GM19455 (cell line): Measurements from ENCODE around the gene C13orf46.
"Not testable (repeated sequence)": the region's sequence is repeated elsewhere in the genome, so short reads cannot be mapped to it uniquely, and the experiment has no call there.

ENCODE experiments used
- ATAC-seq: cut with Tn5 transposase; IDR thresholded peaks from one replicate; pipeline ENCODE4 v1.9.1; 2021; ENCODE audit not compliant: unreplicated experiment

The C13orf46 gene

DNA sequence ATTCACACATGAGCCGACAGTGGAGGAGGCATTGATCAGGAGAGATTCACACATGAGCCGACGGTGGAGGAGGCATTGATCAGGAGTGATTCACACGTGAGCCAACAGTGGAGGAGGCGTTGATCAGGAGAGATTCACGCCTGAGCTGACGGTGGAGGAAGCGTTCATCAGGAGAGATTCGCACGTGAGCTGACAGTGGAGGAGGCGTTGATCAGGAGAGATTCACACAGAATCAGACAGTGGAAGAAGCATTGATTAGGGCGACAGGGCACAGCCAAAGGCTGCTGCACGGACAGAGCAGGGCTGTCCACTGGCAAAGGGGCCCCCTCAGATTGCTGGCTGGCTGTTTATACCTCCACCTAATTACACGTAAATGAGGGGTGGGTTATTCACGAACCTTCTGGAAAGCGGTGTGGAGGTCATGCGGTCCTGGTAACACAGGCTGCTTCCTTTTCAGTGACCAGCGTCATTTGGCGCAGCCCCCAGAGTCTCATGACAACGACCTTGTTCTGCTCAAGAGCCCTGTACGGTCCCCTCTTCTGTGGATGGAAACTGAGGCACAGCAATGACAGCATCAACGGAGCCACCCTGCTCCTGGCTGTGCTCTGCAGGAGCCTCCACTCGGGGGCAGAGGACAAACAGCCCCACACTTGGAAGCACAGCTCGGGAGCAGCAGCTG lies 59.4 kb downstream of the C13orf46 start:
- no peak for ATAC-seq

DNA sequence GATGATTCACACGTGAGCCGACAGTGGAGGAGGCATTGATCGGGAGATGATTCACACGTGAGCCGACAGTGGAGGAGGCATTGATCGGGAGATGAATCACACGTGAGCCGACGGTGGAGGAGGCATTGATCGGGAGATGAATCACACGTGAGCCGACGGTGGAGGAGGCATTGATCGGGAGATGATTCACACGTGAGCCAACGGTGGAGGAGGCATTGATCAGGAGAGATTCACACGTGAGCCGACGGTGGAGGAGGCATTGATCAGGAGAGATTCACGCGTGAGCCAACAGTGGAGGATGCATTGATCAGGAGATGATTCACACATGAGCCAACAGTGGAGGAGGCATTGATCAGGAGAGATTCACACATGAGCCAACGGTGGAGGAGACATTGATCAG lies 60.0 kb downstream of the C13orf46 start:
- not testable (repeated sequence) for ATAC-seq

DNA sequence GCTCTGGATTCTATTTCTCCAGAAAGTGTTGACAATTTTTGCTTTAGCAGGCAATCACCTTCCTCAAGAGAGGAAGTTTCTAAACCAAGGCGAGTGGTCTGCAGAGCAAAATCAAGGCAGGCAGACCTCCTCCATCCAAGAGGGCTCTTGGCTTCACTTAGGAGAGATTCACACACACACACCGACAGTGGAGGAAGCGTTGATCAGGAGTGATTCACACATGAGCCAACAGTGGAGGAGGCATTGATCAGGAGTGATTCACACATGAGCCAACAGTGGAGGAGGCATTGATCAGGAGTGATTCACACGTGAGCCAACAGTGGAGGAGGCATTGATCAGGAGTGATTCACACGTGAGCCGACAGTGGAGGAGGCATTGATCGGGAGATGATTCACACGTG lies 60.5 kb downstream of the C13orf46 start:
- not testable (repeated sequence) for ATAC-seq

DNA sequence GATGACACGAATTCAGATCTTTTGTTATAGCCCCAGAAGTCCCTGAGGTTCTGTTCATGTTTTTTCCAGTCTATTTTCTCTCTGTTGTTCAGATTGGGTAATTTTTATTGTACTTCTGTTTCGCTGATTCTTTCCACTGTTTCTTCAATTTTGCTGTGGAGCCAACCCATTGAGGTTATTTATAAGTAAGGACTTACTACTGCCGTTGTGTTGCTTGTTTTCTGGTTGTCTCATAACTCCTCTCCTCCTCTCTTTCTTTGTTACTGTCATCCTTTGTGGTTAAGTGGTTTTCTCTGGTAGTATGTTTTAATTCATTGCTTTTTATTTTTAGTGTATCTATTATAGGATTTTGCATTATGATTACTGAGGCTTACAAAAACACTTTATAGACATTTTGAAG lies 61.3 kb downstream of the C13orf46 start:
- no peak for ATAC-seq

DNA sequence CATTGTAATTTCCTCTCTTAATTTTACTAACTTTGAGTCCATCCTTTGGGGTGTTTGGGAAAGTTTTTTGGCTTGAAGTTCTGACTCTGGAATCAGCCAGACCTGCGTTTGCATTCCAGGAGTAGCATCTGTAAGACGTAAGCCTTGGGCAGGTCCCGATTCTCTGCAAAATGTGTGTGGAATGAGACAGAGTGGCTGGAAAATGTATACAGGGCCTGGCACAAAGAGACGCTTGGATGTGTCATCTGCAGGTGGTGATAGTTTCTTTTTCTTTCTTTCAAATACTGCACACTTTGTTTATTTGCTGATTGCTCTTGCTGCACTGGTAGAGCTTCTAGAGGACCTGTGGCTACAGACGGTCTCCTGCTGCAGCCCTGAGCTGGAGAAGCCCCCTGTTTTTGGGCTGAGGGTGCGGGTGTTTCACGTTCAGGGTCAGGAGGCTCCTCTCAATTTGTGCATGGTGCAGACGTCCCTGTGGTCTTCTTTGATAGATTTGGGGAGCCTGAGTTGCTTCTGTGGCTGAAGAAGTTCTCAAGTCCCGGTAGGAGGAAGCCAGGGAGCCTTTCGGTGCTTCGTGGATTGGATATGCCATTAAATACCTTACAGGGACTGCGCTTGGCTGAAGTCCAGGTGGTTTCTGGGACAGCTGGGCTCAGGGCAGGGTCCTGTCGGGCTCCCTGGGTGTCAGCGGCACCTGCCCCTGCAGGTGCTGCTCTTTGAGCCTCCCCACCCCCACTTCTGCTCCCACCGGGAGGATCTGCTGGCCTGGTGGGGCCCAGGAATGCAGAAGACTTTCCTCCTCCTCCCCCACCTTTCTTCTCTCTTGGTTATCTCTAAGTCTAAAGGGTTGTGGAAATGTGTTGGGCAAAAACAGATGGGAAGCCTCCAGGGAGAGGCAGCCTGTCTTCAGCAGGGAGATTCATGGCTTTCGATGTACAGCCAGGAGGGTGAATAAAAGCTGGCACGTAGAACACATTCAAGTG lies 66.0 kb downstream of the C13orf46 start:
- ATAC-seq = no peak

DNA sequence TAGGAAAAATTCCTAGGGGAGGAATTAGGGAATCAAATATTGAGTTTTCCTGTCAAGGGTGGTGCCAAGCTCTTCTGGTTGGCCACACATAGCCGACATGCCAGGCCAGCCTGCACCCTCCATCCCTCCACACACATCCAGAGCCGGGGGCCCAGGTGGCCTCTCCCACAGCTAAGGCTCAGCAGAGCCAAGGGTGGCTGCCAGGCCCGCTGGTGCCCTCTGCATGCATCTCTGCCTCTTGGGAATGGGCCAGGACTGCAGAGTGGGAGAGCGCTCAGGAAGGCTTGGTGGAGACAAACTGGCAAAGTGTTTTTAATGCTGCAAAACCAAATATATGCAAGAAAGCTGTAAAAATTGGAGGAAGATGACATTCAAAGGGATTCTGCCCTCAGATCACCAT lies 67.3 kb downstream of the C13orf46 start:
- ATAC-seq = no peak

DNA sequence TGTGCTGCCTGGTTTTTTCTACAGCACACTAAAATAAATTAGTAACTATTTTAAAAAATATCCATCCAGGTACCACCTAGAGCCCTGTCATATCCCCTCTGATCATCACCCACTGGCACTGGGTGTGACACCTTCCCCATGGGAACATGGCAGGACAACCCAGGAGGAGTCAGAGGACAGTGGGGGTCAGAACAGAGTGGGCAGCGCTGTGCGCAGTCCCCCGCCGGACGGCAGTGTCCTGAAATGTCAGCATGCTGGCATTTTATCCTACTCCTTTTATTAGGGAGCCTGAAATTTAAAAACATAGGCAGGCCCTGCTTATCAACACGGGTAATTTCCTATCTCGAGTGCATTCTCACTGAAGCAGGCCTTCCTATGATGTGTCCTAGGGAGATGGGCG lies 67.9 kb downstream of the C13orf46 start:
- ATAC-seq = no peak

DNA sequence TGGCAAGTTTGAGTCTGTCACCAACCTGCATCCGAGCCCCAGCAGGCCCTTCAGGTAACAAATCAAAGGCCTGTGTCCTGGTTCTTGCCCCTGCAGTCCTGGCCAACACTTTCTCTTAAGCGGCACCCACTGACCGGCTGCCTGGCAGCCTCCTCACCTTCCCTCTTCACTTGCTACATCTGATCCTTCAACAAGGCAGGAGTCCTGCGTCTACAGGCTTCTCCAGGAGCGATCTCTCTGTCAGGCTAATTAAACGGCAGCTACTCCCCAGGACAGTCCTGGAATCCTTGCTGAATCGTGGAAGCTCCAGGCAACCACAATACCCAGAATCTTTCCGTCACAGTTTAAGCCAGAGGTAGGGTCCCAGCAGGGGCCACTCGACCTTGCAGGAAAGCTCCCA lies 68.9 kb downstream of the C13orf46 start:
- no peak for ATAC-seq

DNA sequence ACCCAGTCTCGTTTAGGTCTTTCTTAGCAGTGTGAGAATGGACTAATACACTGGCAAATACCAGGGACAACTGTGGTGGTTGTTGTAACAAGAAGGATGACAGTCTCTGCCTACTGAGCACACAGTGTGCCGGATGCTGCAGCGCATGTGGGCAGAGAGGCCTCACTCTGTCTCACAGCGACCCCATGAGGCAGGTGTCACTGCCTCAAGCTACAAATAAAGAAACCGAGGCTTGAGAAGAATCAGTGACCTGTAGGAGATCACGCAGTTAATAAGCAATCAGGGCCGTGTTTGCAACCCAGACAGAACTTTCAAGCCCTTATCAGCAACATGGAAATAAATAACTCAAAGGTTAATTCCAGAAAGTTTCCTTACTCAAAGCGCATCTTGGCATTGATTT lies 69.5 kb downstream of the C13orf46 start:
- ATAC-seq = no peak

DNA sequence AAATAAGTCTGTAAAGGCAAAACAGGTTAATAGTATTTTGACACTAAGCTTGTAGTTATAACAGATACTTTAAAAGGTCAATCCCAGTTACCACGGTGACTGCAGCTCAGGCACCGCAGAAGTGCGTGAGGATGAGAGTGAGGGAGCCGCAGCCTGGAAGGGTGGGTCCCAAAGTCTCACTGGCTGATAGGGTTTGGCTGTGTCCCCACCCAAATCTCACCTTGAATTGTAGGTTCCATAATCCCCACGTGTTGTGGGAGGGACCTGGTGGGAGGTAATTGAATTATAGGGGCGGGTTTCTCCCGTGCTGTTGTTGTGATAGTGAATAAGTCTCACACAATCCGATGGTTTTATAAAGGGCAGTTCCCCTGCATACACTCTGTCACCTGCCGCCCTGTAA lies 70.0 kb downstream of the C13orf46 start:
- no peak for ATAC-seq
